ENCODE measurements around the gene ALKBH8.
"Not testable (repeated sequence)": the region's sequence is repeated elsewhere in the genome, so short reads cannot be mapped to it uniquely, and the experiment has no call there.

ALKBH8 gene

GRCh38 chr11:107504981-107505380, 60.6 kb downstream of the ALKBH8 start:
- DNase-seq (ENCODE audit: low spot score), result no peak

- DNase-seq (ENCODE audit: low spot score), result no peak
Measured at GRCh38 chr11:107501713-107502112, 63.8 kb downstream of the ALKBH8 start.

- not testable (repeated sequence) for DNase-seq (ENCODE audit: low spot score)
Measured at GRCh38 chr11:107497371-107497770, 68.2 kb downstream of the ALKBH8 start.

- peak; percentile 18 for DNase-seq (ENCODE audit: low spot score)
Measured at GRCh38 chr11:107496011-107496410, 69.5 kb downstream of the ALKBH8 start.

GRCh38 chr11:107494055-107494454, 71.5 kb downstream of the ALKBH8 start:
- DNase-seq (ENCODE audit: low spot score), result no peak

GRCh38 chr11:107493117-107493516, 72.4 kb downstream of the ALKBH8 start:
- no peak for DNase-seq (ENCODE audit: low spot score)

GRCh38 chr11:107490836-107491235, 74.7 kb downstream of the ALKBH8 start:
- DNase-seq (ENCODE audit: low spot score), result no peak

GRCh38 chr11:107482234-107482633, 83.3 kb downstream of the ALKBH8 start:
- no peak for DNase-seq (ENCODE audit: low spot score)

GRCh38 chr11:107478922-107479321, 86.6 kb downstream of the ALKBH8 start:
- DNase-seq (ENCODE audit: low spot score), result no peak

- DNase-seq (ENCODE audit: low spot score), result no peak
Measured at GRCh38 chr11:107477820-107478219, 87.7 kb downstream of the ALKBH8 start.

- no peak for DNase-seq (ENCODE audit: low spot score)
Measured at GRCh38 chr11:107473792-107474191, 91.7 kb downstream of the ALKBH8 start.

GRCh38 chr11:107472966-107473365, 92.6 kb downstream of the ALKBH8 start:
- no peak for DNase-seq (ENCODE audit: low spot score)

- no peak for DNase-seq (ENCODE audit: low spot score)
Measured at GRCh38 chr11:107468596-107468995, 96.9 kb downstream of the ALKBH8 start.

GRCh38 chr11:107467696-107468095, 97.8 kb downstream of the ALKBH8 start:
- no peak for DNase-seq (ENCODE audit: low spot score)

GRCh38 chr11:107466275-107466866, 99.2 kb downstream of the ALKBH8 start:
- not testable (repeated sequence) for DNase-seq (ENCODE audit: low spot score)

GRCh38 chr11:107457558-107458271, 107.8 kb downstream of the ALKBH8 start, which contains the start of gene CWF19L2:
Gene CWF19L2, minus strand, starts transcription at chr11:107457825. Its CDS starts 9 bp downstream, at chr11:107457816.
- DNase-seq (ENCODE audit: low spot score), result peak; percentile 93

GRCh38 chr11:107457205-107457557, 108.4 kb downstream of the ALKBH8 start:
- peak; percentile 34 for DNase-seq (ENCODE audit: low spot score)

- DNase-seq (ENCODE audit: low spot score), result no peak
Measured at GRCh38 chr11:107453594-107454286, 111.8 kb downstream of the ALKBH8 start.

Measured in D341Med (cell line).